CD14-positive monocyte (primary cell): ENCODE results near the gene CIB1. TPM values are rescaled to one million over a fixed set of nuclear protein-coding genes. Genes with fewer than 3 reads are reported as not detected.
A peak's percentile ranks its signal among the peaks of the same experiment; 100 is the strongest.
"Not testable (repeated sequence)": the region's sequence is repeated elsewhere in the genome, so short reads cannot be mapped to it uniquely, and the experiment has no call there.

Source experiments
- DNase-seq, 3 donors: peaks; one replicate each; pipeline ENCODE4 v3.0.0-alpha.2; 2011 to 2022
- H2AFZ ChIP-seq: 2 replicates; pipeline ENCODE4 v1.6.0; 2012; ENCODE audit warnings: mild to moderate bottlenecking, low read depth, low read length, inconsistent platforms; ENCODE audit not compliant: insufficient read depth, poor library complexity, severe bottlenecking
- H3K27ac ChIP-seq, 2 donors: 1 replicate in 1 of 2; 2 replicates in 1 of 2; pipeline ENCODE4 v1.5.1; 2012 to 2013; ENCODE audit warnings: low read length in 2 of 2, control low read depth in 1 of 2, inconsistent platforms in 1 of 2, low read depth in 1 of 2, mild to moderate bottlenecking in 1 of 2
- H3K27me3 ChIP-seq, 2 donors: one replicate each; pipeline versions ENCODE4 v1.6.0 to v1.6.1; 2011 to 2013; ENCODE audit warnings: low read length in 2 of 2; ENCODE audit not compliant: control insufficient read depth in 2 of 2, insufficient read depth in 2 of 2
- H3K36me3 ChIP-seq, 2 donors: replicated peaks in 1 of 2; 1 replicate in 1 of 2; 2 replicates in 1 of 2; pipeline versions ENCODE4 v1.5.1 to v1.6.1; 2012 to 2013; ENCODE audit warnings: low read length in 2 of 2, control low read depth in 1 of 2, inconsistent platforms in 1 of 2, mild to moderate bottlenecking in 1 of 2; ENCODE audit not compliant: insufficient read depth in 2 of 2, control insufficient read depth in 1 of 2
- H3K4me1 ChIP-seq, 2 donors: 1 replicate in 1 of 2; 2 replicates in 1 of 2; pipeline versions ENCODE4 v1.5.1 to v1.6.1; 2012 to 2013; ENCODE audit warnings: low read length in 2 of 2, control low read depth in 1 of 2, inconsistent platforms in 1 of 2, mild to moderate bottlenecking in 1 of 2, moderate library complexity in 1 of 2; ENCODE audit not compliant: insufficient read depth in 2 of 2, control insufficient read depth in 1 of 2
- H3K4me2 ChIP-seq: replicated peaks from 2 replicates; pipeline ENCODE3; 2012; ENCODE audit warnings: low read length, moderate library complexity, mild to moderate bottlenecking; ENCODE audit not compliant: poor library complexity, severe bottlenecking; ENCODE audit errors: extremely low read depth
- H3K4me3 ChIP-seq, 3 experiments: fragments of 200-600 bp in 1 of 3; sonication (generic) in 1 of 3; replicated peaks in 1 of 3; 1 replicate in 2 of 3; 2 replicates in 1 of 3; pipeline ENCODE4 v1.5.1; 2011 to 2013; ENCODE audit warnings: low read length in 3 of 3, mild to moderate bottlenecking in 3 of 3, control low read depth in 2 of 3, low read depth in 2 of 3, inconsistent platforms in 1 of 3, moderate library complexity in 1 of 3
- H3K79me2 ChIP-seq: 2 replicates; pipeline ENCODE4 v1.6.0; 2012; ENCODE audit warnings: mild to moderate bottlenecking, control low read depth, inconsistent platforms, low read length, moderate library complexity; ENCODE audit not compliant: insufficient read depth
- H3K9ac ChIP-seq: 2 replicates; pipeline ENCODE4 v1.6.0; 2017; ENCODE audit warnings: low read length, mild to moderate bottlenecking; ENCODE audit not compliant: insufficient read depth, poor library complexity, severe bottlenecking
- H3K9me3 ChIP-seq, 2 donors: replicated peaks in 1 of 2; 1 replicate in 1 of 2; 2 replicates in 1 of 2; pipeline versions ENCODE4 v1.5.1 to v1.6.1; 2012 to 2013; ENCODE audit warnings: low read length in 2 of 2, control low read depth in 1 of 2; ENCODE audit not compliant: control insufficient read depth in 1 of 2, insufficient read depth in 1 of 2
- H4K20me1 ChIP-seq: 2 replicates; pipeline ENCODE4 v1.6.0; 2012; ENCODE audit warnings: mild to moderate bottlenecking, low read length, control low read depth, moderate library complexity; ENCODE audit not compliant: insufficient read depth
- H3K27ac Mint-ChIP-seq, 7 donors: one replicate each; pipeline ENCODE4 v1.8.0; 2020; ENCODE audit warnings: mild to moderate bottlenecking in 7 of 7, mixed read lengths in 7 of 7, moderate library complexity in 6 of 7, inconsistent platforms in 2 of 7
- H3K27me3 Mint-ChIP-seq, 3 donors: one replicate each; pipeline ENCODE4 v1.8.0; 2021 to 2022; ENCODE audit warnings: low read depth in 3 of 3, mild to moderate bottlenecking in 3 of 3, mixed read lengths in 3 of 3, moderate library complexity in 3 of 3, inconsistent platforms in 1 of 3
- H3K36me3 Mint-ChIP-seq, 2 donors: one replicate each; pipeline ENCODE4 v1.8.0; 2020; ENCODE audit warnings: mixed read lengths in 2 of 2, inconsistent platforms in 1 of 2, mild to moderate bottlenecking in 1 of 2
- H3K4me1 Mint-ChIP-seq: one replicate; pipeline ENCODE4 v1.8.0; 2020; ENCODE audit warnings: mild to moderate bottlenecking, mixed read lengths
- H3K4me3 Mint-ChIP-seq, 2 donors: one replicate each; pipeline ENCODE4 v1.8.0; 2020; ENCODE audit warnings: mild to moderate bottlenecking in 2 of 2, mixed read lengths in 2 of 2, moderate library complexity in 1 of 2
- H3K9me3 Mint-ChIP-seq, 7 donors: one replicate each; pipeline ENCODE4 v1.8.0; 2020 to 2022; ENCODE audit warnings: mixed read lengths in 7 of 7, mild to moderate bottlenecking in 6 of 7, moderate library complexity in 6 of 7, inconsistent platforms in 2 of 7
- CTCF ChIP-seq: fragments of 200-600 bp; IDR thresholded peaks from one replicate; pipeline ENCODE4 v1.8.0; 2022; ENCODE audit warnings: antibody characterized with exemption, mild to moderate bottlenecking
- WGBS: methylation state at CpG from one replicate; pipeline ENCODE4 v1.1.5; 2013; ENCODE audit warnings: missing lambda C conversion rate; ENCODE audit not compliant: insufficient coverage; 5-methylcytosine and 5-hydroxymethylcytosine counted together
- intact Hi-C, 2 donors: fragments of 100-400 bp; cut with micrococcal nuclease; formaldehyde crosslinking; loops; one replicate each; pipeline versions ENCODE4 v1.15.0 to v1.15.1; 2023
- polyA plus RNA-seq, 3 donors: library from polyadenylated mRNA; depleted of rRNA in 1 of 3; unstranded in 2 of 3; stranded (reverse) in 1 of 3; fragments of 300-500 nt in 2 of 3; fragments of >200 nt in 1 of 3; fragmentation: Illumina TruSeq in 2 of 3; gene quantifications; 1 replicate in 2 of 3; 2 replicates in 1 of 3; pipeline ENCODE4 v1.2.3, GENCODE V29; 2012 to 2021

CIB1 gene
- polyA plus RNA-seq, 3 donors: 77.5 to 197 (median 169) TPM

- Histone ChIP-seq H3K27ac (no peak overlapping the region), H2AFZ (no peak overlapping the region), H3K79me2 (peaks cover 16% of the 10 kb centered on the region), H3K27me3 (no peaks in the 10 kb centered on the region), H3K9me3 (no peaks in the 10 kb centered on the region), H4K20me1 (no peaks in the 10 kb centered on the region), H3K4me3 (no peak overlapping the region), H3K9ac (no peak overlapping the region), H3K36me3 (peaks cover 0 to 2% of the 10 kb centered on the region in 2 donors), H3K4me2 (no peak overlapping the region), H3K4me1 (peaks cover 20 to 25% of the 10 kb centered on the region in 2 donors)
- TF ChIP-seq CTCF: no peak
- peaks cover 1 to 4% (median 3%) of the 10 kb centered on the region in 3 donors for H3K27me3 Mint-ChIP-seq
- no peak overlapping the region for H3K4me3 Mint-ChIP-seq
- peaks cover under 1 to 4% of the 10 kb centered on the region in 2 donors for H3K36me3 Mint-ChIP-seq
- no peaks in the 10 kb centered on the region for H3K9me3 Mint-ChIP-seq
- H3K27ac Mint-ChIP-seq: no peak overlapping the region
- intact Hi-C loops: no loop called here
- DNase-seq: no peak
- 93% methylated on average over 3 of the region's 5 CpGs for WGBS
- H3K4me1 Mint-ChIP-seq: peaks cover 22% of the 10 kb centered on the region
Measured at GRCh38 chr15:90262426-90262825, 28.7 kb upstream of the CIB1 start.

GRCh38 chr15:90261811-90262210 is 28.1 kb upstream of the CIB1 start:
- H3K9me3 Mint-ChIP-seq: no peaks in the 10 kb centered on the region
- 94% methylated on average over 5 of the region's 5 CpGs for WGBS
- TF ChIP-seq CTCF: no peak
- Histone ChIP-seq H3K27me3 (no peaks in the 10 kb centered on the region), H2AFZ (no peak overlapping the region), H3K79me2 (peaks cover 10% of the 10 kb centered on the region), H3K9me3 (no peaks in the 10 kb centered on the region), H3K27ac (no peak overlapping the region), H3K4me3 (no peak overlapping the region), H3K4me1 (peaks cover 13 to 18% of the 10 kb centered on the region in 2 donors), H3K9ac (no peak overlapping the region), H3K4me2 (no peak overlapping the region), H3K36me3 (no peaks in the 10 kb centered on the region), H4K20me1 (no peaks in the 10 kb centered on the region)
- H3K36me3 Mint-ChIP-seq: no peaks in the 10 kb centered on the region
- H3K27me3 Mint-ChIP-seq: peaks cover 1 to 4% (median 3%) of the 10 kb centered on the region in 3 donors
- H3K4me3 Mint-ChIP-seq: no peak overlapping the region
- H3K4me1 Mint-ChIP-seq: peaks cover 16% of the 10 kb centered on the region
- intact Hi-C loops: no loop called here
- H3K27ac Mint-ChIP-seq: no peak overlapping the region
- DNase-seq: no peak

GRCh38 chr15:90260731-90261130 is 27.0 kb upstream of the CIB1 start:
- H4K20me1 ChIP-seq, intact Hi-C loops, H3K27ac ChIP-seq, H3K79me2 ChIP-seq, H2AFZ ChIP-seq, H3K4me3 ChIP-seq, H3K4me2 ChIP-seq, DNase-seq, H3K9me3 ChIP-seq, H3K9me3 Mint-ChIP-seq, H3K4me1 ChIP-seq, H3K36me3 ChIP-seq, H3K36me3 Mint-ChIP-seq, H3K27me3 ChIP-seq, H3K9ac ChIP-seq, H3K4me3 Mint-ChIP-seq, H3K27me3 Mint-ChIP-seq: not testable (repeated sequence)
- H3K4me1 Mint-ChIP-seq: peaks cover 14% of the 10 kb centered on the region
- WGBS: no CpG with 5 or more reads among the region's 6 CpGs
- H3K27ac Mint-ChIP-seq: peak overlapping the region in 1 of 7 donors; percentile 33
